Peyer's patch (tissue), 4 donors: ENCODE data around the gene GCLM. TPM values are rescaled to one million over a fixed set of nuclear protein-coding genes. Genes with fewer than 3 reads are reported as not detected.

Experiments used
- DNase-seq, 3 donors: peaks; one replicate each; pipeline ENCODE4 v3.0.0-alpha.2; 2017 to 2019
- H3K27ac ChIP-seq, 4 donors: fragments of 200-600 bp; sonication (generic); one replicate each; pipeline ENCODE4 v1.5.1; 2016 to 2019
- H3K27me3 ChIP-seq, 2 donors: fragments of 200-600 bp; sonication (generic); one replicate each; pipeline ENCODE4 v1.5.1; 2019
- H3K36me3 ChIP-seq, 3 donors: fragments of 200-600 bp; sonication (generic); one replicate each; pipeline ENCODE4 v1.5.1; 2016 to 2019
- H3K4me1 ChIP-seq, 4 donors: fragments of 200-600 bp; sonication (generic); one replicate each; pipeline ENCODE4 v1.5.1; 2016 to 2019
- H3K4me3 ChIP-seq, 4 donors: fragments of 200-600 bp; sonication (generic); 1 replicate in 3 of 4; 2 replicates in 1 of 4; pipeline ENCODE4 v1.5.1; 2016 to 2019; ENCODE audit warnings: mild to moderate bottlenecking in 1 of 4
- H3K9me3 ChIP-seq, 4 donors: fragments of 200-600 bp; sonication (generic); one replicate each; pipeline ENCODE4 v1.5.1; 2016 to 2019; ENCODE audit warnings: mild to moderate bottlenecking in 1 of 4
- CTCF ChIP-seq, 6 experiments: fragments of 450-650 bp in 4 of 6; fragments of 200-600 bp in 2 of 6; sonication (generic) in 1 of 6; IDR thresholded peaks; one replicate each; pipeline ENCODE4 v1.5.1; 2017 to 2019; ENCODE audit warnings: antibody characterized with exemption in 6 of 6, mild to moderate bottlenecking in 3 of 6, moderate library complexity in 1 of 6
- POLR2A ChIP-seq, 2 donors: fragments of 450-650 bp; IDR thresholded peaks; one replicate each; pipeline ENCODE4 v1.5.1; 2017; ENCODE audit warnings: antibody characterized with exemption in 2 of 2, mild to moderate bottlenecking in 2 of 2, moderate library complexity in 2 of 2
- total RNA-seq, 4 donors: library from RNA; depleted of rRNA; stranded (reverse); fragments of >200 nt; gene quantifications; one replicate each; pipeline ENCODE4 v1.1.0, GENCODE V29; 2016

The GCLM gene
- total RNA-seq, 4 donors from 2014 or later, result 14.0 to 56.2 (median 17.9) TPM

- peak overlapping the region in 2 of 4 donors; percentile 87 to 97 for H3K27ac ChIP-seq
- TF ChIP-seq CTCF (IDR thresholded peaks at IDR 0.05) (no peak), POLR2A (IDR thresholded peaks at IDR 0.05) (no peak)
- no peaks in the 10 kb centered on the region for H3K9me3 ChIP-seq
- peaks cover 0 to 28% (median 6%) of the 10 kb centered on the region in 4 donors for H3K4me1 ChIP-seq
- DNase-seq, result no peak
- no peak overlapping the region for H3K4me3 ChIP-seq
- no peaks in the 10 kb centered on the region for H3K36me3 ChIP-seq
- H3K27me3 ChIP-seq, result no peaks in the 10 kb centered on the region
Measured at GRCh38 chr1:93910305-93910704, 1.1 kb upstream of the GCLM start.

DNA sequence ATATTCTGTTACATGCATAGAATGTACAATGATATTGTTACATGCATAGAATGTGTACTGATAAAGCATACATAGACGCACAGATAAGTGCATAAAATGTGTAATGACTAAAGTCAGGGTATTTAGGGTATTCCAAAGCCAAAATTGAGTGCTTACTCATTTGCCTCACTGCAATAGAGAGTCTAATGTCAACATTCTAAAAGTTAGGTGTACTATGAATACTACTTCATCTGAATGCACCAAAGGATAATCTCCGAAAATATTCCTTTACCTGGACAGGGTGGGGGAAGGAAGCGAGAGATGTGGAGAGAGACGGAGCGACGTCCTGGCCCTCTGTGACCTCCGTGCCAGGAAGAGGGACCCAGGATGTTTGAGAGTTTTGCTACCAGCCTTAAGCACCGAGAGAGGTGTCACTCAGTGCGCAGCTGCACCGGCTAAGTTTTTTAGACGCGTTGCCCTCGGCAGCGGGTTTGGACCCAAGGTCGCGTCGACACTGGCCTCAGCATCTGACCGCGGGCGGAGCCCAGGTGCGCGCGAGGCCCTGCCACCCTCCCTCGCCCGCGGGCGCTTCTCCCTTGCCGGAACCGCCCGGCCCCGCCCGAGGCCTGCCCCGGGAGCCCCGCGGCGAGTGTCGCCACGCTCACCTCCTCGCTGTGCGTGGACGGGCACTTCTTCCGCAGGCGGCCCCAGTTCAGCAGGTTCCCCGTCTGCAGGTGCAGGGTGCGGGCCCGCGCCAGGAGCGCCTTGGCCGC, 660 bp downstream of the GCLM start:
- peak; percentile 61 to 84 (median 82) for DNase-seq
- H3K36me3 ChIP-seq, result no peaks in the 10 kb centered on the region
- peaks cover 0 to 44% (median 6%) of the 10 kb centered on the region in 4 donors for H3K4me1 ChIP-seq
- peak overlapping the region; percentile 65 to 98 (median 89) for H3K4me3 ChIP-seq
- peak overlapping the region; percentile 81 to 97 (median 86) for H3K27ac ChIP-seq
- no peaks in the 10 kb centered on the region for H3K27me3 ChIP-seq
- H3K9me3 ChIP-seq, result no peaks in the 10 kb centered on the region
- TF ChIP-seq POLR2A (IDR thresholded peaks at IDR 0.05), result no peak
- TF ChIP-seq CTCF (IDR thresholded peaks at IDR 0.05), result no peak

GRCh38 chr1:93907718-93908117, 1.5 kb downstream of the GCLM start:
- Histone ChIP-seq H3K4me3 (peak overlapping the region in 2 of 4 donors; percentile 65 to 98), H3K4me1 (peaks cover 0 to 45% (median 6%) of the 10 kb centered on the region in 4 donors), H3K27ac (no peak overlapping the region), H3K9me3 (no peaks in the 10 kb centered on the region), H3K36me3 (no peaks in the 10 kb centered on the region), H3K27me3 (no peaks in the 10 kb centered on the region)
- DNase-seq, result no peak
- TF ChIP-seq CTCF (IDR thresholded peaks at IDR 0.05) (no peak), POLR2A (IDR thresholded peaks at IDR 0.05) (no peak)

DNA sequence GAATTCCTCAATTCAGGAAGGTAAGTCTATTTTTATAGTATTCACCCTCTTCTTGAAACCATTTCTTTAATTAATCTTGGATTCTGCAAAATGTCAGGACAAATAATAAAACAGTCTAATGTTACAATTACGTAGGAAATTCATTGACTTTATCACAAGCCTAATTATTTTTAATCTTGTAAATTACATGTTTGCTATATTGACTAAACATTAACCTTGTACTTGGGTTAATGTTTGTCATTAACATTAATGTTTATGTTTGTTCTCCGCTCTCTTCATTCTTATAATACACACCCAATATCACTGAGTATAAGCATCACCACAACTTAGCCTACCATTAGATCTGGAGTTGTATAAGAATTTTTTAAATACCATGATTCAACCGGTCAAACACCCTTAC, 2.8 kb downstream of the GCLM start:
- TF ChIP-seq CTCF (IDR thresholded peaks at IDR 0.05), result no peak
- no peak for TF ChIP-seq POLR2A (IDR thresholded peaks at IDR 0.05)
- Histone ChIP-seq H3K36me3 (no peaks in the 10 kb centered on the region), H3K27ac (no peak overlapping the region), H3K9me3 (no peaks in the 10 kb centered on the region), H3K4me3 (no peak overlapping the region), H3K4me1 (peaks cover 0 to 45% (median 6%) of the 10 kb centered on the region in 4 donors), H3K27me3 (no peaks in the 10 kb centered on the region)
- no peak for DNase-seq

DNA sequence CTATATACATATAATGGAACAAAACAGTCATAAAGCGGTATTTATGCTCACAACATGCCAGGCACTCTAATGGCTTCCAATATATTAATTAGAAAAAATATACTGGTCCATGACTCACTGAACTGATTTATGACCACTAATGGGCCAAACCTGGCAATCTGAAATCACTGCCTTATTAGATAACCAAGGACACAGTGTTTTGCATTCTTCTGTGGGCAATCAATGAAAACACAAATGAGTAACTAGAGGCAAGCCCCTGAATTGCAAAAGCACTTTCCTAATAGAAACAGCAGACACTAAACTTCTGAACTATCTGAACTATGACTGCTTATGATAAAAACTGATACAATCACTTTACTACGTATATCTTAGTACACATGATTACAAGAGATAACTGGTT, 3.5 kb downstream of the GCLM start:
- H3K27ac ChIP-seq, result no peak overlapping the region
- peaks cover 0 to 5% (median 0%) of the 10 kb centered on the region in 3 donors for H3K36me3 ChIP-seq
- H3K9me3 ChIP-seq, result no peaks in the 10 kb centered on the region
- H3K4me1 ChIP-seq, result peaks cover 0 to 45% (median 6%) of the 10 kb centered on the region in 4 donors
- H3K27me3 ChIP-seq, result no peaks in the 10 kb centered on the region
- no peak for DNase-seq
- TF ChIP-seq POLR2A (IDR thresholded peaks at IDR 0.05) (no peak), CTCF (IDR thresholded peaks at IDR 0.05) (no peak)
- no peak overlapping the region for H3K4me3 ChIP-seq
